GM21786 (cell line): Measurements from ENCODE around the gene AKIRIN2.
"Not testable (repeated sequence)": the region's sequence is repeated elsewhere in the genome, so short reads cannot be mapped to it uniquely, and the experiment has no call there.

Experiments used
- ATAC-seq: cut with Tn5 transposase; IDR thresholded peaks from one replicate; pipeline ENCODE4 v1.9.1; 2021; ENCODE audit not compliant: unreplicated experiment

Gene AKIRIN2

DNA sequence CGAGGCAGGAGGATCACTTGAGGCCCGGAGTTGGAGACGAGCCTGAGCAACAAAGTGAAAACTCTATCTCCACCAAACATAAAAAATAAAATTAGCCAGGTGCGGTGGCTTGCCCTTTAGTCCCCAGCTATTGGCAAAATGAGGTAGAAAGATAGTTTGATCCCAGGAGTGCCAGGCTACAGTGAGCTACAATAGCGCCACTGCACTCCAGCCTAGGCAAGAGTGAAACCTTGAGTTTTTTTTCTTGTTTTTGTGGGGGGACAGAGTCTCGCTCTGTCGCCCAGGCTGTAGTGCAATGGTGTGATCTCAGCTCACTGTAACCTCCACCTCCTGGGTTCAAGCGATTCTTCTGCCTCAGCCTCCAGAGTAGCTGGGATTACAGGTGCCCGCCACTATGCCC, 14.1 kb downstream of the AKIRIN2 start:
- not testable (repeated sequence) for ATAC-seq

DNA sequence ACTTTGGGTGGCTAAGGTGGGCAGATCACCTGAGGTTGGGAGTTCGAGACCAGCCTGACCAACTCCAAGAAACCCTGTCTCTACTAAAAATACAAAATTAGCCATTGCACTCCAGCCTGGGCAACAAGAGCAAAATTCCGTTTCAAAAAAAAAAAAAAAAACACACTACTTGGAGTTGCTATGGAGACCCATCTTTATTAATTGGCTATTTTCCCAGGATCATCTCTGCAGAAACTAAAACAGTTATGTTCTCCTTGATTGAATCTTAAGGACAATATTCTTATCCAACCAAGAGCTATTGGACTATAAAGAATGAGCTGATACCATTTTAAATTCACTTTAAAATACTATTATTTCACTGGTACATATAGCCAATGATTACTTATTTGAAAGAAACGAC, 14.7 kb downstream of the AKIRIN2 start:
- no peak for ATAC-seq

DNA sequence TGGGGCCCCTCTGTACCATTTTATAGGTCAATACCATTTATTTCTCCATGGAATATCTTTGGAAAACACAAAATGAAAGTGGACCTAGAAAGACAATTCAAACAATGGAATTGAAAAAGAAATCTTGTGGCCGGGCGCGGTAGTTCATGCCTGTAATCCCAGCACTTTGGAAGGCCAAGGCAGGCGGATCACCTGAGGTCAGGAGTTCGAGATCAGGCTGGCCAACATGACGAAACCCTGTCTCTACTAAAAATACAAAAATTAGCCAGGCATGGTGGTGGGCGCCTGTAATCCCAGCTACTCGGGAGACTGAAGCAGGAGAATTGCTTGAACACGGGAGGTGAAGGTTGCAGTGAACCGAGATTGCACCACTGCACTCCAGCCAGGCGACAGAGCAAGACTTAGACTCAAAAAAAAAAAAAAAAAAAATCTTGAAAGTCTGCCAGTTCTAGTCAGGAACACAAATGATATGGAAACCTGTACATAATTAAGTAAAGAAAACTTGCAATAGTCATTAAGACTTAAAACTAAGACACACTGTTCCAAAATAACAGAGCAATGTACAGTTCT, 15.3 kb downstream of the AKIRIN2 start:
- ATAC-seq = not testable (repeated sequence)

DNA sequence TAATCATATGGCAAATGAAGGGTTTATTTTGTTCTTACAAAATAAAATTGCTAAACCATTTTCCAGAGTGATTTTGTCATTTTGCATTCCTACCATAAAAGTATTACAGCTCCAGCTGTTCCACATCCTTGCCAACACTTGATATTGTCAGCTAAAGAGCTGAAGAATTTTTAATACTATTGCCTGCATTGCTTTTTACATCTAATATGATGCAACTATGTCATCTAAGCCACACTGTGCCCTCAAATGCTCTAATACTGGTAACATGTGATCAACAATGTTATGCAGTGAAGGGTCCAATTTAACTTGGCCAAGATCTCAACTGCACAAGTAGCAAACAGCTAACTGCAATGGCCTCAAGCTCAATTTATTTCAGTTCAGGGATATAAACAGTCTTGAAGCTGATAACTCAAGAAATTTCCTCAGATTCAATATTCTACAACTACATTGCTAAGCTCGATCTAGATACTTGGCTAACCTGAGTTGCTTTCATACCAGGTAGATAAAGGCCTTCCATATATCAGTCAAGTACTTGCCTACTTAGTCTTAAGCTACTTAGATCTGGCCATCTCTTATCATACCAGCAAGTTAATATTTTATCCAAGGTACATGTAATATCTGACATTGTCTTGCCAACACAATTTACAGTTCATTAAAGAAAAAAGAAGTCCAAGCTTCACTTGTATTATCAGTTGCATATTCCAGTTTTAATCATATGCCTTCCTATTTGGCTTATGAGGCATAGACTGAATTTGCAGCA, 17.0 kb downstream of the AKIRIN2 start:
- no peak for ATAC-seq

DNA sequence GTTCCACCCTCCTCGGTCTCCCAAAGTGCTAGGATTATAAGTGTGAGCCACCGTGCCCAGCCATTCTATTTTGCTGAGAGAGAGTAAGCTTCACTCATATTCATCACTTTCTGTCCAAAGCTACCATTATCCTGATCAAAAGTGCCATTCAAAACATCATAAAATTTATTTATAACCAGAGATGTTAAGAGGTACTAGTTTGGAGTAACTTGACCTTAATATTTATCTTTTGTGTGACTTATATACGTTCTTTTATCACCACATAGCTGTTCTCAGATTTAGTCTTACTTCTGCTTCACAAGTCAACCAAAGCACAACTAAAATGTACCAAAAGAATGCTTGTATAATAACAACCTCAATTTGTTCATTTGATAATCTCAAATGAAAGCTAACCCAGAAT, 18.1 kb downstream of the AKIRIN2 start:
- no peak for ATAC-seq

DNA sequence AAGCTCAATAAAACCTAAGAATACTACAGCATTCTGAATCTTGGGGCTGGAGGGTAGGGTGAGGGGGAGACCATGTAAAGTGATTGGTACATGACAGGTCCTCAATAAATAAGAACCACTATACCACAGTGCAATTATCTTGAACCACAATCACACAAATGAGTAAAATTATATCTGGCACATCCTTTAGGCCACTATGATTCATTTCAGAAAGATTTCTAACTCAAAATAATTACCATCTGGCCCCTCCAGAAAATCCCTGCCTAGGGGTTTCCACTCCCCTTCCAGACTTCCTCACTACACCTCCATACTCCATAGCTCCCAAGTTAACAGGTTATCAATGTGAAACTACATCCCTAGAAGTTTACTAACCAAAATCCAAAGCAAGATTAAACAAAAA, 19.7 kb downstream of the AKIRIN2 start:
- no peak for ATAC-seq

DNA sequence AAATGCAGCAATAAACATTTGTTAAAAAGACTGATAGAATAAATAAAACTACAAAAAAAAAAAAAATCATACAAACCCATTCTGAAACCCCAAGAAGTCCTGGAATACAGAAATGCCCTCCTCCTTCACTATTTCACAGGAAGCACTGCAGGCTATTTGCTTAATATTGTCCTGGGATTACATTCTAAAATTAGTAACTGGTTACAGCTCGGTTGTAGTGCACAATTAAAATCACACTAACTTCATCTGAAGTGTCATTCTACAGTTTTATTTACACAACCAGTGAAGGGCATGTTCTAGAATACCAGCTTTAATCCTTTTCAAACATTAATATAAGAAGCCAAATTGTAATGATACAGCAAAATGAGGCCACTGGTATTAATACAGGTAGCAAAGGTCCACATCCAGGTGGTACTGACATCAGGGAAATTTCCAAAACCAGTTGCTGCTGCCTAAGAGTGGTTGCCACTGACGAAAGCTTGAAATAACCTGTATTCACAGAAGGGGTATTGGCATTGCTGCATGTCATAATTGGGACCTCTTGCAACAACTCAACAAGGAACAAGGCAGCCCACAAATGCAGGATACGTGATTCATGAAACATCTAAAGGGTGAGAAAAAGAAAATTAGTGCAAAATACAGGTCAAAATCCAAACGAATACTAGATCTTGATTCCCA, 26.9 kb downstream of the AKIRIN2 start:
- no peak for ATAC-seq

DNA sequence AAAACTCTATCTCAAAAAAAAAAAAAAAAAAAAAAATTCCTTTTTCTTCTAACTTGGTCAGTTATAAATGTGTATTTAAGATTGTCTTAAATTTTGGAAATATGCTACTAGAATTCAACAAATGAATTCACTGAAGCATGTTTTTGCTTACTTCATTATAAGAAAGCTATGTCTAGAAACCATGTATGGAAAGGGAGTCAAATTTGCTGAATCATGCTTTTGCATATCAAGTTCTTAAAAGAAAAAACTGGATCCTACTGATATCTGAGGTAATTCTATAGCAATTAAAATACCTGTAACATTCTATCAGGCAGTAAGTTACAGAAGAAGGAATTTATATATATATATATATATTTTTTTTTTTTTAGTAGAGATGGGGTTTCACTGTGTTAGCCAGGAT, 27.7 kb downstream of the AKIRIN2 start:
- no peak for ATAC-seq

DNA sequence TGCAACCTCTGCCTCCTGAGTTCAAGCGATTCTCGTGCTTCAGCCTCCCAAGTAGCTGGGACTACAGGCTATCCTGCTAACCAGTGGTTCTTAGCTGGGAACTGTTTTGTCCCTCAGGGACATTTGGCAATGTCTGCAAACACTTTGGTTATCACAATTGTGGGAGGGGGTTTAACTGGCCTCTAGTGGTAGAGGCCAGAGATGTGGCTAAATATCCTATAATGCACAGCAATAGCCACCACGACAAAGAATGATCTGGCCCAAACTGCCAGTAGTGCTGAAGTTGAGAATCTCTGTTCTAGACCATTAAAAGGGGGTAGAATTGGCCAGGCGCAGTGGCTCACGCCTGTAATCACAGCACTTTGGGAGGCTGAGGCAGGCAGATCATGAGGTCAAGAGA, 28.8 kb downstream of the AKIRIN2 start:
- ATAC-seq = no peak

DNA sequence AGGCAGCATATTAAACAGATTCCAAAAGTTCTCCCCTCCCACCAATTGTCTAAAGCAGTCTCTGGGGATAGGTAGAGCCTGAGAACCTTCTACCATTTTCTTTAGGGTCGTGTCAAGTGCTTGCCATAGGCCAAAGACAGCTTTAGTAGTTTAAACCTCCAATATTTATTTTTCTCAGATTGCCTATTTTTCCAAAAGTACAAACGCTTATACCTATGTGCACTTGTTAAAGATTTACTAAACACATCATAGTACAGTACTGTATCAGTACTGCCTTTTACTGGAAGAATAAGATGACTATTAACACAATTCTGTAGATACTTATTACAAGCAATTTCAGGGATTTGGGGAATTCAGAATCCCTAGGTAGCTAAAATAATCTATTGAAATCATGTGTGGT, 29.4 kb downstream of the AKIRIN2 start:
- ATAC-seq = no peak

DNA sequence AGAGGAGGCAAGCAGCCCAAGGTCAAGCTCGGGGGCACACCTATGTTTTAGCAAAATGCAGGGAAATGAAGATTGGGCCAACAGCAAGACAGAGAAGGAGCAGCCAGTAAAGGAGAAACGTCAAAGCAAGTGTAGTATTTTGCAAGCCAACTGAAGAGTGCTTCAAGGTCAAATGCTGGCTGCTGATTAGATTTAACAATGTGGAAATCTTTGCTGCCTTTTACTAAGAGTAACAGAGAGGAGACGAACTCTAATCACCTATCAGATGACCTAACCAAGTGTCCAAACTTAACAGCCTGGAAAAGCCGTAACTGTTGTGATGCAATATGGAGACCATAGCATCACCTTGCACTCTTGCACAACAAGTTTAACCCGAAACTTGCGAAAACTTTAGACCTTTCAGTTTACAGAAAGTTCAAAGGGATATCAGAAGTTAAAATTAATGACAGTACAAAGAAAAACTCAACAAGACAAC, 30.4 kb downstream of the AKIRIN2 start:
- ATAC-seq = no peak

DNA sequence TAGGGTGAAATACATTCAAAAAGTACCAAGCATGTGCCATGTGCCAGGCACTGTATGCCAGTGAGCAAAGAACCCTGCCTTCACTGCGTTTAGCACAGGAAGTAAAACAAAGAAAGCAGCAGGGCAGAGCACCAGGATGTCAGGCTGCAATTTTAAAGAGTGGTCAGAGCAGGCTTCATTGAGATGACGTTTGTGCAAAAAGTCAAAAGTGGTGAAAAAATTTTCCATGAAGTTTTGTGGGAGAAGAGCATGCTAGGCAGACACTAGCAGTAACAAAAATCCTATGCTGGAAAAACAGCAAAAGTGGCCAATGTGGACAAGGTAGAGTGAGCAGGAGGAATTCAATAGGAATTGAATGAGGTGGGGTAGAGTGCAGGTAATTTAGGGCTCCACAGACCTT, 31.3 kb downstream of the AKIRIN2 start:
- no peak for ATAC-seq

DNA sequence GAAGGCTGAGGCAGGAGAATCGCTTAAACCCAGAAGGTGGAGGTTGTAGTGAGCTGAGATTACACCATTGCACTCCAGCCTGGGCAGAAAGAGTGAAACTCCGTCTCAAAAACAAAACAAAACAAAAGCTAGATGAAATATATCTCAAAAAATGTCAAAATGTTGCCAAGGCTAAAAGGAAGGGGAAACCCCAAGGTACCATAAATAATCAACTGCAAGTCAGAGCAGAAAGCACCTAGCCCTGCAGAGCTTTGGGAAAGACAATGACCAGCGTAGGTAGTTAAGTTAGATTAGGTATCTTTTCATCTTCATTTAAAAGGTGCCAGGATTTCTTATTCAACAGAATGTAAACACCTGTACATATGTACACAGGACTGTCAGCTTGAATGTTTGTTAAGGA, 33.0 kb downstream of the AKIRIN2 start:
- peak; percentile 71 for ATAC-seq

DNA sequence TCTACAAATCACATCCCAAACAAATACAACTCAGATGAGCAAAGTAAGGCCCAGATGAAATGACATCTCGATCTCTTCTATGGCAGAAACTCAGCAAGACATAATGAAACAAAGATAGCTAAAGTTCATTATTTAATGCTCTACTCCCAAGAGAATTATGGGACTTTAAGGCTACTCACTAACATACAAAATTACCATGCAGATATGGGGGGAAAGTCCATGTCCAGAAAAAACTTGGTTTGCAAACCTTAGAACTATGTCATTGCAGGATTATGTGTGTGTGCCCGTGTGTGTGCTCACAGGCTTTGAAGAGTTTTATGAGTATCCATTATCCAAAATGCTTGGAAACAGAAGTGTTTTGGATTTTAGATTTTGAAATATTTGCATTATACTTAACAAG, 34.0 kb downstream of the AKIRIN2 start:
- ATAC-seq = no peak

DNA sequence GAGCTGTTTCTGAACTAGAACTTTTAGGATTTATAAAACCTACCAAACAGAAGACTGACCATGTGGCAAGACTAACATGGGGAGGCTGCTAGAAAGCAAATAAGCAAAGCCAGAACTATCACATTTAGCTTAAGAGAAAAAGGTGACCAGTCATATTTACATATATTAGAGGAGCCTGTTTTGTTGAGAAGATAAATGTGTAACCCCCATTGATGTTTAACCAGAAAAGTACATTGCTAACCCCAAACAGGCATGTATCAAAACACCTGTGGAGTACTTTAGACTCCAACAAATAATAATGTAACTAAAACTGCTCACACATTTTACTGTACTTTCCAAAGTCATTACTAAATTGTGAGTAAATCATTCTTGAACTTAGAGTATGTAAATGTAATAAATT, 35.0 kb downstream of the AKIRIN2 start:
- ATAC-seq = peak; percentile 44

DNA sequence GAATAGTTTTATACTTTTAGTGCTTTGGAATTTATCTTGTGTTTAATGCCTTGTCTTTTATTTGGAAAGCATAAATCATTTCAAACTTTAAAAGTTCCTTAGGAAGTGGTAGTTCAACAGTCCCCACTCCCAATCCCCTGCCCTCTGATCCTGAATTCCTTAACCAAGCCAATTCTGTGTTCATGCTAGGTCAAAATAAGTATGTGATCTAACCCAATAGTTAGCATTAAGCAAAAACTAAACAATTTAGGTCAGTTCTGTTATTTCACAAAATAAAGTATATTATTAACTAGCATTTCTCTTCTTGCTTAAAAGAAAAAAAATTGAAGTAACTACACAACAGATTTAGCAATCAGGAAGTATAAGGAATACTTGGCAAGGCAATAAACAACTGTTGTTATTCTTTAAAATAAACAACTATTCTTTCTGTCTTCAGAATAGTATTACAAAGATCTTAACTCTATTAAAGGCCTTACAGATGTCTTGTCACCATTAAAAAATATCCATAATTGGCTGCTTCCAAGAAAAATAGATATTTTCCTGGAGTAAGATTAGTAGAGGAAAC, 37.0 kb downstream of the AKIRIN2 start:
- ATAC-seq = no peak

DNA sequence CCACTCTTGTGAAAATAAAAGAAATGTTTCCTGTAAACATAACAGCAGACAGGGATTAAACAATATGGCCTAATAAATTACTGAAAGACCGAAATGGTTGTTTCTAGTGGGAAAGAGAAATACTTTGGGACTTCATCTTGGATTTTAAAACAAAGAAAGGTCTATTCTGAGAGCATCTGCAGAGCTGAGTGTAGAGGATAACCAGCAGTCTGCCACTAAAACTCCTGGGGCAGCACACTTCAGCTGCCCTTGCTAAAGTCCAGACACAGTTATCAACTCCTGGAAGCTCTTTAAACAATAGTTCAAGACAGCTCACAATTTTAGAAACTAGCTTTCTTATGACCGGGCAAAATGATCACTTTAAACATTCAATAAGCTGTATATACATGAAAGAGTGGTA, 38.6 kb downstream of the AKIRIN2 start:
- ATAC-seq = no peak

DNA sequence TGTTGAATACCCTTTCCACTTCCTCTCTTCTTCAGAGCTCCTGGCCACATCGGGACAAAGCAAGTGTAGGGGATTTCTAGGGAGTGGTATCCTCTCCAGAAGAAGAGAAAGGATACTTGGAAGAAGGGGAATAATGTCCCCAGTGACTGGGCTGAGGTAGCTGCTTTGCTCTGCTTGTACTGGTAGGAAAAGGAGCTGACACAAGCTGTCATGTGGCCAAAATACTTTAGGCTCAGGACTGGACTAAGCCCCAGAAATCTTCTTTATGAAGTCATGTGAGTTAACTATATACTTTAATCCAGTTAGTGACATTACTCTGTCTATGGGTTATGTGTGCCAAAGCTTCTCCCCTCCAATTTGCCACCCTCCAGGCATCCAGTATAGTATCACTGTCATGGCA, 40.5 kb downstream of the AKIRIN2 start:
- ATAC-seq = no peak

DNA sequence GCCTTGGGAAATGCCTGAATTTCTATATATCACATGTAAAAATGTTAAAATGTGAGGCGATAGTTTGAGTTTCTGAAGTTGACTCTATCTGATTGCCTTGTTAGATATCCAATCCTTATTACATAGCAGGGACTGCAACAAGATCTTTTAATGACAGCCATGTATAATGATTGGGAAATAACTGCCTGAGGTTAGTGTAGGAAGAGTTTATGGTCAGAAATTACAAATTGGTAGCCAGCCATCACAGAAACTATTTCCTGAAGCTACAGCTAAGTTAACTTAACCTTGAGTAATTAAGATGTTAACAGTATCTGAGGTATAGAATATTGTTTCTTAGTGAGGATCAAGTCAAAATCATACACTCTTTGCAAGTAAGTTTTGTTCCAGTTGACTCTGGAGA, 41.0 kb downstream of the AKIRIN2 start:
- ATAC-seq = no peak

DNA sequence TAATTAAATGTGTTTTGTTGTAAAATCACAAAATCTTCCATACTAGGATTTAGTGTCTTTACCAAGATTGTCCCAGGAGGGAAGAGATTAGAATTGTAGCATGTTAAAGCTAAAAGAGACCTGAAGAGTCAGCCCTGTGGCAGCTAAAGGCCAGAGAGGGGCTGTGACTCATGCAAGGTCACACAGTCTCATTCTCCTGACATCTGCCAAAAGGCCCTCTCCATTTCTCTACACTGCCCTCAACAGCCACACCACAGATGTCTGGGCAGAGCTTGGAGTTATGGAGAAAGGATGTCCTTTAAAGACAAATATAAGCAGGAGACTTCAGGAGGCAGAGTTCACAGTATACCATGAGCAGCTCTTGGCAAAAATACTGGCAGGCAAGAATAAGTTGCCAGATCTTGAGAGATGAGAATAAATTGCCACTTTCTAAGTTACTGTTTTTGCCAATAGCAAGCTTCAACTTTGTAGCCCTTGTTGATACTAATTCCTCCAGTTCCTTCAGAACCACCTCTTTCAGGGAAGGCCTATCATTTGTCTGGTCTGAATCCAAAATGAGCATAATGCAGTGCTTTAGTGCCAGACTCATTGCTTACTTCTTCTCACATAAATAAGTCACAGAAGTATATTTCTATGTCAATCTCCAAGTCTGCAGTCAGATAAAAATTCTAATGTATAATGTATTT, 41.7 kb downstream of the AKIRIN2 start:
- no peak for ATAC-seq

DNA sequence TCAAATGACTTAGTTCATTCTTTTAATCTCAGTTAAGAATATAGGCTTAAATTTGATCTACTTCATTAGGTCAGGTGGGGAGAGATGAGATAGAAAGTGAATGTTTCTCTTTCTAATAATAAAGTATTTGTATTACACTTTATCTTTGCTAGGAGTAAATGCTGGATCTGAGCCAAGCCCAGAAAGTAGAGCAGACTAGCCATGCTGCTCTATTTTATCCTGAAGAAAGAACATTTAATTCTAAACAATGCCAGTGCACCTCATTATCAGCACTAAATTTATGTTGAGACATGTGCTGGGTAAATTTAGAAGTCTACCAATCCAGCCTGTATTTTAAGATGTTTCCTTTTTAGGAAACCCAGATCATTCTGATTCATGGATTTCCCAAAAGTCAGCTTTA, 43.5 kb downstream of the AKIRIN2 start:
- ATAC-seq = no peak
